Osteoblast (primary cell): ENCODE measurements around the gene PRADC1. TPM values are rescaled to one million over a fixed set of nuclear protein-coding genes. Genes with fewer than 3 reads are reported as not detected.
A peak's percentile ranks its signal among the peaks of the same experiment; 100 is the strongest.

Experiments used
- DNase-seq: peaks from one replicate; pipeline ENCODE4 v3.0.0; 2011; ENCODE audit warnings: low spot score, mixed read lengths; ENCODE audit not compliant: insufficient read length; ENCODE audit errors: missing footprints
- H2AFZ ChIP-seq: 2 replicates; pipeline ENCODE4 v1.6.0; 2011; ENCODE audit warnings: mild to moderate bottlenecking, low read length
- H3K27ac ChIP-seq: 2 replicates; pipeline ENCODE4 v1.5.1; 2011; ENCODE audit warnings: mild to moderate bottlenecking, low read depth, low read length, moderate library complexity
- H3K27me3 ChIP-seq: 2 replicates; pipeline ENCODE4 v1.6.0; 2012; ENCODE audit warnings: mild to moderate bottlenecking, control low read depth, inconsistent platforms, low read length, moderate library complexity; ENCODE audit not compliant: insufficient read depth
- H3K36me3 ChIP-seq: 2 replicates; pipeline ENCODE4 v1.5.1; 2011; ENCODE audit warnings: mild to moderate bottlenecking, low read length, control low read depth, moderate library complexity; ENCODE audit not compliant: insufficient read depth
- H3K4me1 ChIP-seq: 2 replicates; pipeline ENCODE4 v1.5.1; 2011; ENCODE audit warnings: mild to moderate bottlenecking, low read length, control low read depth, moderate library complexity; ENCODE audit not compliant: insufficient read depth
- H3K4me2 ChIP-seq: 2 replicates; pipeline ENCODE4 v1.6.0; 2011; ENCODE audit warnings: mild to moderate bottlenecking, low read length; ENCODE audit not compliant: insufficient read depth
- H3K4me3 ChIP-seq: fragments of 200-600 bp; sonication (generic); 3 replicates; pipeline ENCODE4 v1.5.1; 2012; ENCODE audit warnings: mild to moderate bottlenecking, low read length, inconsistent platforms; ENCODE audit not compliant: insufficient read depth
- H3K79me2 ChIP-seq: 2 replicates; pipeline ENCODE4 v1.6.0; 2012; ENCODE audit warnings: mild to moderate bottlenecking, low read length, control low read depth, inconsistent platforms; ENCODE audit not compliant: insufficient read depth
- H3K9me3 ChIP-seq: 2 replicates; pipeline ENCODE4 v1.5.1; 2011; ENCODE audit warnings: low read depth, low read length, control low read depth
- H4K20me1 ChIP-seq: 2 replicates; pipeline ENCODE4 v1.6.0; 2012; ENCODE audit warnings: mild to moderate bottlenecking, low read length, control low read depth; ENCODE audit not compliant: insufficient read depth
- total RNA-seq: library from RNA; depleted of rRNA; stranded (reverse); fragments of >200 nt; gene quantifications from 2 replicates; pipeline ENCODE4 v1.2.3, GENCODE V29; 2012
- TF ChIP-seq, protein P1 (sequence below): IDR thresholded peaks from 2 replicates; pipeline ENCODE4 v1.5.1; 2011; ENCODE audit warnings: mild to moderate bottlenecking, low read depth, low read length, moderate library complexity; ENCODE audit errors: extremely low read depth

Gene PRADC1
- total RNA-seq, 1 donor = 15.9 TPM

DNA sequence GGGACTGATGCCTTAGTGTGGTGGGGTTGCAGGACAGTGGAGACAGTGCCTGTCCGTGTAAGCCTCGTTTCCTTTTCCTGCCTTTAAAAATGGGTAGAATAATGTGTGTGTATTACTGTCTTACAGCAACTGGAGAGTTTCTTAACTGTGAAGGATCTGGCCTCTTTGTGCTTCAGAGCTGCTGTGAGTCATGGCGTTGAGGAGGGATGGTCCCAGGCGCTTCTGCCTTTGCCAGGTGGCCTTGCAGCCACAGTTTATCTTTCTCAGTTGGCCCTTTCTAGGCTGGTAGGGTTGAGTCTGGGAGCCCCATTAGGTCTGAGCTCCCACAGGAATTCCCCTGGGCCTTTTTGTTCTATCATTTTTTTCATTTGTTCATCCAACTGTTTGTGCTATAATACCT lies 9.2 kb downstream of the PRADC1 start:
- Histone ChIP-seq H2AFZ (no peak overlapping the region), H3K4me3 (no peak overlapping the region), H3K4me2 (no peak overlapping the region), H3K27ac (no peak overlapping the region), H4K20me1 (no peaks in the 10 kb centered on the region), H3K4me1 (no peaks in the 10 kb centered on the region), H3K79me2 (peaks cover 8% of the 10 kb centered on the region), H3K36me3 (peaks cover 28% of the 10 kb centered on the region), H3K9me3 (no peaks in the 10 kb centered on the region), H3K27me3 (no peaks in the 10 kb centered on the region)
- peak; percentile 57 for DNase-seq
- TF ChIP-seq, protein P1, sequence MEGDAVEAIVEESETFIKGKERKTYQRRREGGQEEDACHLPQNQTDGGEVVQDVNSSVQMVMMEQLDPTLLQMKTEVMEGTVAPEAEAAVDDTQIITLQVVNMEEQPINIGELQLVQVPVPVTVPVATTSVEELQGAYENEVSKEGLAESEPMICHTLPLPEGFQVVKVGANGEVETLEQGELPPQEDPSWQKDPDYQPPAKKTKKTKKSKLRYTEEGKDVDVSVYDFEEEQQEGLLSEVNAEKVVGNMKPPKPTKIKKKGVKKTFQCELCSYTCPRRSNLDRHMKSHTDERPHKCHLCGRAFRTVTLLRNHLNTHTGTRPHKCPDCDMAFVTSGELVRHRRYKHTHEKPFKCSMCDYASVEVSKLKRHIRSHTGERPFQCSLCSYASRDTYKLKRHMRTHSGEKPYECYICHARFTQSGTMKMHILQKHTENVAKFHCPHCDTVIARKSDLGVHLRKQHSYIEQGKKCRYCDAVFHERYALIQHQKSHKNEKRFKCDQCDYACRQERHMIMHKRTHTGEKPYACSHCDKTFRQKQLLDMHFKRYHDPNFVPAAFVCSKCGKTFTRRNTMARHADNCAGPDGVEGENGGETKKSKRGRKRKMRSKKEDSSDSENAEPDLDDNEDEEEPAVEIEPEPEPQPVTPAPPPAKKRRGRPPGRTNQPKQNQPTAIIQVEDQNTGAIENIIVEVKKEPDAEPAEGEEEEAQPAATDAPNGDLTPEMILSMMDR = no peak

DNA sequence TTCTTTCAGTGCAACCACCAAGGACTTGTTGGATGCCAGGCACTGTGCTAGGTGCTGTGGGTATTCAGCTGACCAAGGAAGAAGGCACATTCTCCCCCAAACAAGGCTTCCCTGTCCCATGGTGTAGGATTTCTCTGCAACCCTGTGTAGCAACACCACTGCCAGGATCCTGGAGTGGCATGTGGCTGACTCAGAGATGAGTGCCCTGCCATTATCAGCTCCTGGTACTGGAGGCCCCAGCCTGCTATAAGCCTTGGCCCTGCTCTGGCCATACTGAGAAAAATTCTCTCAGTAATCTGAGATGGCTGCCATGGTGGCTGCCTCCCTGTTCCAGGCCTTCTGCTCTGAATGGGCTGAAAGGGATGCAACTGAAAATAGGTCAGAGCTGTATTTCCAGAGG lies 14.7 kb downstream of the PRADC1 start:
- Histone ChIP-seq H3K27ac (peak overlapping the region; percentile 5), H3K36me3 (peaks cover 17% of the 10 kb centered on the region), H3K9me3 (no peaks in the 10 kb centered on the region), H2AFZ (peak overlapping the region; percentile 61), H3K4me1 (peaks cover 25% of the 10 kb centered on the region), H3K27me3 (no peaks in the 10 kb centered on the region), H4K20me1 (no peaks in the 10 kb centered on the region), H3K79me2 (peaks cover 45% of the 10 kb centered on the region), H3K4me2 (peak overlapping the region; percentile 42), H3K4me3 (no peak overlapping the region)
- peak; percentile 90 for DNase-seq
- TF ChIP-seq, protein P1 = no peak

DNA sequence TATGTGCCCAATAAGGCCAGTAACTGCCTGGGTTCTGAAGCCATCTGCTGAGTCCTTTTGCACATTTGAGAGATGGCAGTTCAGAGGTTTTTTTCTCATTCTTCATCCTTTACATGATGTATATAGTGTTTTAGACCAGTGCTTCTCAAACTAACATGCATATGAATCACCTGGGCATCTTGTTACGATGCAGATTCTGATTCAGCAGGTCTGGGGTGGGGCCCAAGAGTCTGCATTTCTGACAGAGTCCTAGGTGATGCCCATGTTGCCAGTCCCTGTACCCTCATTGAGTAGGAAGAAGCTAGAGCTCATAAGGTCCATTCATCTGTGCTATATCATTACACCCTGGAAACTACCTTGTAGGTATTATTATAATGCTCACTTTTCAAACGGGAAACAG lies 15.2 kb downstream of the PRADC1 start:
- Histone ChIP-seq H3K79me2 (peaks cover 45% of the 10 kb centered on the region), H3K27ac (peak overlapping the region; percentile 5), H2AFZ (no peak overlapping the region), H3K4me2 (peak overlapping the region; percentile 42), H3K4me1 (peaks cover 25% of the 10 kb centered on the region), H4K20me1 (no peaks in the 10 kb centered on the region), H3K27me3 (no peaks in the 10 kb centered on the region), H3K4me3 (no peak overlapping the region), H3K36me3 (peaks cover 14% of the 10 kb centered on the region), H3K9me3 (no peaks in the 10 kb centered on the region)
- TF ChIP-seq, protein P1 = no peak
- no peak for DNase-seq

DNA sequence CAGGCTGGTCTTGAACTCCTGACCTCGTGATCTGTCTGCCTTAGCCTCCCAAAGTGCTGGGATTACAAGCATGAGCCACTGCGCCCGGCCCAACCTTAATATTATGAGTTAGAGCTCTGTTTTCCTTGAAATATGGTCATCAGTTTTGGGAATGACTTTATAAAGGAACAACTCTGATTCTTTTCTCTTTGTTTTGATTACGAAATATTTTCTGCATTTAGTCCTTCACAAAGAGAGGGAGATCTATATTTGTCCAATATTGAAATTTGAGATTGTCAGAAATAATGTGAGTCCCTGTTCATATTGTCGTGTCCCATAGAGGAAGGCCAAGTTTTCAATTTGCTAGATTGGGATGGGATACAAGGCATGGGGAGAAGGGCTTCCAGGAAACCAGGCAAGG lies 15.9 kb downstream of the PRADC1 start:
- Histone ChIP-seq H3K4me2 (no peak overlapping the region), H3K79me2 (peaks cover 45% of the 10 kb centered on the region), H3K4me3 (no peak overlapping the region), H3K27ac (no peak overlapping the region), H3K36me3 (peaks cover 13% of the 10 kb centered on the region), H3K27me3 (no peaks in the 10 kb centered on the region), H2AFZ (no peak overlapping the region), H3K9me3 (no peaks in the 10 kb centered on the region), H4K20me1 (no peaks in the 10 kb centered on the region), H3K4me1 (peaks cover 26% of the 10 kb centered on the region)
- TF ChIP-seq, protein P1 = no peak
- no peak for DNase-seq
